K562 (cell line): ENCODE data around the gene ZBTB43. TPM values are rescaled to one million over a fixed set of nuclear protein-coding genes. Genes with fewer than 3 reads are reported as not detected.
A peak's percentile ranks its signal among the peaks of the same experiment; 100 is the strongest.

Experiments
- BCL6 ChIP-seq: fragments of 250-450 bp; sonication (Bioruptor Pico); IDR thresholded peaks from 2 replicates; pipeline ENCODE4 v1.4.0; 2020
- ELF4 ChIP-seq: fragments of 450-650 bp; formaldehyde crosslinking; IDR thresholded peaks from 2 replicates; pipeline ENCODE4 v1.4.0; 2022; ENCODE audit warnings: missing genetic modification characterization
- ETS1 ChIP-seq: conservative IDR thresholded peaks from 2 replicates; pipeline ENCODE4 v1.6.1; 2011; ENCODE audit warnings: low read depth, mild to moderate bottlenecking, low read length; ENCODE audit not compliant: control insufficient read depth
- JUND ChIP-seq, 2 experiments: IDR thresholded peaks; 2 replicates in 1 of 2; 3 replicates in 1 of 2; pipeline ENCODE4 v1.6.1; 2011; ENCODE audit warnings: borderline replicate concordance in 2 of 2, low read depth in 2 of 2, low read length in 2 of 2, improper control_type of control experiment in 1 of 2, missing biosample characterization in 1 of 2, missing genetic modification characterization in 1 of 2, missing genetic modification reagents in 1 of 2
- KDM5B ChIP-seq: fragments of 200-600 bp; sonication (generic); IDR thresholded peaks from 2 replicates; pipeline ENCODE4 v1.6.1; 2012; ENCODE audit warnings: low read depth, mild to moderate bottlenecking, moderate library complexity, low read length, control low read depth, inconsistent platforms; ENCODE audit not compliant: insufficient replicate concordance
- PTRF ChIP-seq: fragments of 450-650 bp; IDR thresholded peaks from 2 replicates; pipeline ENCODE4 v1.6.1; 2016; ENCODE audit warnings: mild to moderate bottlenecking, missing genetic modification characterization, missing compliant biosample characterization
- TAF15 ChIP-seq: fragments of 200-400 bp; formaldehyde crosslinking; IDR thresholded peaks from 2 replicates; pipeline ENCODE4 v1.6.1; 2017; ENCODE audit warnings: mild to moderate bottlenecking, low read depth, low read length, moderate library complexity
- ZNF239 ChIP-seq: fragments of 250-450 bp; sonication (Bioruptor Pico); IDR thresholded peaks from 2 replicates; pipeline ENCODE4 v1.4.0; 2020; ENCODE audit warnings: mild to moderate bottlenecking
- polyA plus RNA-seq, 8 experiments: library from polyadenylated mRNA; depleted of rRNA in 4 of 8; stranded (reverse) in 5 of 8; unstranded in 3 of 8; fragments of >200 nt; fragmentation: Nextera tagmentation in 2 of 8; fragmentation: Illumina TruSeq in 1 of 8; extraction: Ambion mirVana in 2 of 8; extraction: Trizol in 1 of 8; gene quantifications; 2 replicates each; pipeline versions ENCODE4 v1.2.1 to v1.2.3, GENCODE V29; 2011 to 2014; ENCODE audit warnings: inconsistent platforms in 1 of 8, missing spikeins in 1 of 8
- total RNA-seq, 7 experiments: library from RNA; depleted of rRNA in 6 of 7; stranded (reverse); fragments of >200 nt in 6 of 7; fragmentation: Illumina TruSeq in 2 of 7; extraction: Trizol in 2 of 7; gene quantifications; 2 replicates each; pipeline versions ENCODE4 v1.2.1 to v1.2.3, GENCODE V29; 2011 to 2021; ENCODE audit warnings: low replicate concordance in 1 of 7
- TF ChIP-seq, protein P1 (sequence below): fragments of 250-450 bp; sonication (Bioruptor Pico); IDR thresholded peaks from 2 replicates; pipeline ENCODE4 v1.5.0; 2020; ENCODE audit warnings: mild to moderate bottlenecking
- TF ChIP-seq, protein P2 (sequence below), 2 experiments: fragments of 200-800 bp in 1 of 2; sonication (Bioruptor generic) in 1 of 2; sonication (generic) in 1 of 2; formaldehyde crosslinking in 1 of 2; IDR thresholded peaks in 1 of 2; conservative IDR thresholded peaks in 1 of 2; 2 replicates each; pipeline versions ENCODE4 v1.5.0 to v1.6.1; 2016 to 2020; ENCODE audit warnings: missing compliant biosample characterization in 1 of 2, missing genetic modification characterization in 1 of 2, missing genetic modification reagents in 1 of 2
- TF ChIP-seq, protein P3 (sequence below): fragments of 450-650 bp; formaldehyde crosslinking; IDR thresholded peaks from 2 replicates; pipeline ENCODE4 v1.4.0; 2020; ENCODE audit warnings: mild to moderate bottlenecking
- TF ChIP-seq, protein P4 (sequence below): fragments of 250-450 bp; sonication (Bioruptor Pico); IDR thresholded peaks from 2 replicates; pipeline ENCODE4 v1.9.0; 2021; ENCODE audit warnings: mild to moderate bottlenecking

Gene ZBTB43
- total and polyA plus RNA-seq, 9 of the 15 experiments (the other 6 are each of a cell fraction or from before 2014, with no cell fraction given) = 3.9 to 17.2 (median 9.1) TPM

DNA sequence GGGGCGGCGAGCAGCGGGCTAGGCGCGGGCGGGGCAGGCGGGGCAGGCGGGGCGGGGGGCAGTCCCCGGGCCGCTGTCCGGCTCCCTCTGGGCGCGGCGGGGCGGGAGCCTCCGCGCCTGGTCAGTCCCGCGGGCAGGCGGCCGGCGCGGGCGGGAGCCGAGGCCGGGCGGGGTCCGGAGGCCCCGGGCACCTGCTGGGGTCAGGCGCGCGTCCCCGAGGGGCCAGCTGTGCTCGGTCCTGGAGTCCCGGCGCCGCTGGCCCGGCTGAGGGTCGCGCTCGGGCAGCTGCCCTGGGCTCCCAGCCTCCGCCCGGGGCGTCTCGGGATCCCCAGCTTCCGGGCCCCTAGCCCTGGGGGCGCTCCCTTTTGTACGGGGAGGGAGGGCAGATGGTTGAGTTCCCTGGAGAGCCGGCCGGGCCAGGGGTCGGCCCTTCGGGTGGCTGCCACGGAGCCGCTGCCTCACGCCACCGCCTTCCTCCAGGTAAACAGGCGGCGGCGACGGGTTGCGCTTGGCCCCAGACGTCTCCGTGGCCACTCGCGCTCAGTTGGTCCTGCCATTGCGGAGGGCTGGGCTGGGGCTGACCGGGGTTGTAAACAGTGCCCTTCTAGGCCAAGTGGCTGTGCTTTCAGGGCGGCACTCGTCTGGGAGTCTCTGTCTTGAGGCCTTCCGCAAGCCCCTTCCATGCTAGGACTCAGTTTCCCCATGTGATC lies 56.1 kb downstream of the ZBTB43 start (continued):
- TF ChIP-seq, protein P1, sequence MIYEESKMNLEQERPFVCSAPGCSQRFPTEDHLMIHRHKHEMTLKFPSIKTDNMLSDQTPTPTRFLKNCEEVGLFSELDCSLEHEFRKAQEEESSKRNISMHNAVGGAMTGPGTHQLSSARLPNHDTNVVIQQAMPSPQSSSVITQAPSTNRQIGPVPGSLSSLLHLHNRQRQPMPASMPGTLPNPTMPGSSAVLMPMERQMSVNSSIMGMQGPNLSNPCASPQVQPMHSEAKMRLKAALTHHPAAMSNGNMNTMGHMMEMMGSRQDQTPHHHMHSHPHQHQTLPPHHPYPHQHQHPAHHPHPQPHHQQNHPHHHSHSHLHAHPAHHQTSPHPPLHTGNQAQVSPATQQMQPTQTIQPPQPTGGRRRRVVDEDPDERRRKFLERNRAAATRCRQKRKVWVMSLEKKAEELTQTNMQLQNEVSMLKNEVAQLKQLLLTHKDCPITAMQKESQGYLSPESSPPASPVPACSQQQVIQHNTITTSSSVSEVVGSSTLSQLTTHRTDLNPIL = no peak
- TF ChIP-seq PTRF (tag) (no peak), TAF15 (no peak), JUND (IDR thresholded peaks at IDR 0.05; ENCODE audit: borderline replicate concordance, low read depth, low read length) (no peak), JUND (tag; IDR thresholded peaks at IDR 0.05; ENCODE audit: borderline replicate concordance, low read depth, low read length) (no peak), KDM5B (peak; percentile 25), ZNF239 (no peak), ELF4 (no peak), ETS1 (no peak), BCL6 (CRISPR knock-in tag) (no peak)
- TF ChIP-seq, protein P2, sequence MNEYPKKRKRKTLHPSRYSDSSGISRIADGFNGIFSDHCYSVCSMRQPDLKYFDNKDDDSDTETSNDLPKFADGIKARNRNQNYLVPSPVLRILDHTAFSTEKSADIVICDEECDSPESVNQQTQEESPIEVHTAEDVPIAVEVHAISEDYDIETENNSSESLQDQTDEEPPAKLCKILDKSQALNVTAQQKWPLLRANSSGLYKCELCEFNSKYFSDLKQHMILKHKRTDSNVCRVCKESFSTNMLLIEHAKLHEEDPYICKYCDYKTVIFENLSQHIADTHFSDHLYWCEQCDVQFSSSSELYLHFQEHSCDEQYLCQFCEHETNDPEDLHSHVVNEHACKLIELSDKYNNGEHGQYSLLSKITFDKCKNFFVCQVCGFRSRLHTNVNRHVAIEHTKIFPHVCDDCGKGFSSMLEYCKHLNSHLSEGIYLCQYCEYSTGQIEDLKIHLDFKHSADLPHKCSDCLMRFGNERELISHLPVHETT (CRISPR knock-in tag; conservative IDR thresholded peaks at IDR 0.05 in 1 of 2, IDR thresholded peaks at IDR 0.05 in 1 of 2) = 0 out of 4 replicates have a peak, but pooled peaks of 1 of the 2 experiments have one; percentile 66
- TF ChIP-seq, protein P3, sequence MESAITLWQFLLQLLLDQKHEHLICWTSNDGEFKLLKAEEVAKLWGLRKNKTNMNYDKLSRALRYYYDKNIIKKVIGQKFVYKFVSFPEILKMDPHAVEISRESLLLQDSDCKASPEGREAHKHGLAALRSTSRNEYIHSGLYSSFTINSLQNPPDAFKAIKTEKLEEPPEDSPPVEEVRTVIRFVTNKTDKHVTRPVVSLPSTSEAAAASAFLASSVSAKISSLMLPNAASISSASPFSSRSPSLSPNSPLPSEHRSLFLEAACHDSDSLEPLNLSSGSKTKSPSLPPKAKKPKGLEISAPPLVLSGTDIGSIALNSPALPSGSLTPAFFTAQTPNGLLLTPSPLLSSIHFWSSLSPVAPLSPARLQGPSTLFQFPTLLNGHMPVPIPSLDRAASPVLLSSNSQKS (CRISPR knock-in tag) = no peak
- TF ChIP-seq, protein P4, sequence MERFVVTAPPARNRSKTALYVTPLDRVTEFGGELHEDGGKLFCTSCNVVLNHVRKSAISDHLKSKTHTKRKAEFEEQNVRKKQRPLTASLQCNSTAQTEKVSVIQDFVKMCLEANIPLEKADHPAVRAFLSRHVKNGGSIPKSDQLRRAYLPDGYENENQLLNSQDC (CRISPR knock-in tag) = no peak
